Left cardiac atrium (tissue), 4 donors: ENCODE results near the gene PAMR1. TPM values are rescaled to one million over a fixed set of nuclear protein-coding genes. Genes with fewer than 3 reads are reported as not detected.
A peak's percentile ranks its signal among the peaks of the same experiment; 100 is the strongest.

ENCODE experiments used
- ATAC-seq, 2 donors: fragments of 200-7000 bp; cut with Tn5 transposase; one replicate each; pipeline ENCODE4 v1.9.1; 2020; ENCODE audit warnings: mild to moderate bottlenecking in 2 of 2, moderate library complexity in 2 of 2
- DNase-seq: peaks from one replicate; pipeline ENCODE4 v3.0.0-alpha.2; 2020
- intact Hi-C, 2 donors: fragments of 100-400 bp; cut with DNase I; formaldehyde crosslinking; loops; one replicate each; pipeline versions ENCODE4 v1.14.1 to v1.15.1; 2022 to 2023
- total RNA-seq, 2 donors: library from RNA; stranded (reverse); fragmentation: NEBNext Ultra II Directional; extraction: Animal tissue kit (Norgen Biotek cat#: 25700); gene quantifications; one replicate each; pipeline ENCODE4 v1.2.1, GENCODE V29; 2021
- donor health status: DM: no; HTN: yes; CAD: no.
- donor health status: DM: no; HTN: yes; CAD: no; lungs with severe emphysema.
- donor health status: DM: yes; HTN: yes; CAD: no.
- donor health status: Dilated cardiomyopathy.

PAMR1 gene
- total RNA-seq, 2 donors from 2014 or later = 17.6 to 23.4 TPM

- intact Hi-C loops = no loop called here
- ATAC-seq (peak in 1 of 2 donors; percentile 23), DNase-seq (no peak)
Measured at GRCh38 chr11:35511666-35512065, 13.8 kb downstream of the PAMR1 start.

- ATAC-seq = no peak
- intact Hi-C loops = no loop called here
- no peak for DNase-seq
Measured at GRCh38 chr11:35507688-35508087, 17.7 kb downstream of the PAMR1 start.

GRCh38 chr11:35501776-35502175 lies 23.6 kb downstream of the PAMR1 start:
- no peak for ATAC-seq
- intact Hi-C loops = no loop called here
- no peak for DNase-seq

GRCh38 chr11:35500744-35501143 lies 24.7 kb downstream of the PAMR1 start:
- intact Hi-C loops = no loop called here
- ATAC-seq = no peak
- DNase-seq = no peak

GRCh38 chr11:35496416-35496815 lies 29.0 kb downstream of the PAMR1 start:
- intact Hi-C loops = no loop called here
- DNase-seq (no peak), ATAC-seq (no peak)

- DNase-seq (no peak), ATAC-seq (no peak)
- intact Hi-C loops = no loop called here
Measured at GRCh38 chr11:35494957-35495490, 30.4 kb downstream of the PAMR1 start.

- peak in 1 of 2 donors; percentile 63 for ATAC-seq
- no peak for DNase-seq
Measured at GRCh38 chr11:35491231-35491871, 34.1 kb downstream of the PAMR1 start.

GRCh38 chr11:35488117-35488516 lies 37.3 kb downstream of the PAMR1 start:
- no peak for DNase-seq
- intact Hi-C loops = no loop called here
- peak in 1 of 2 donors; percentile 46 for ATAC-seq

More at GRCh38 chr11:35491231-35491871, 34.1 kb downstream of the PAMR1 start:
- intact Hi-C loops = no loop called here

- intact Hi-C loops = loop anchor here in 1 of 2 donors (2.0 kb wide), 1 partner anchor 779 kb away; no protein-coding TSS in a partner anchor
- ATAC-seq (peak; percentile 34 to 43), DNase-seq (no peak)
Measured at GRCh38 chr11:35487532-35488078, 37.8 kb downstream of the PAMR1 start.

- no peak for ATAC-seq
- intact Hi-C loops = loop anchor here in 1 of 2 donors (2.0 kb wide), 1 partner anchor 780 kb away; no protein-coding TSS in a partner anchor
- DNase-seq = no peak
Measured at GRCh38 chr11:35486934-35487333, 38.5 kb downstream of the PAMR1 start.

- DNase-seq = no peak
- no peak for ATAC-seq
- intact Hi-C loops = loop anchor here in 1 of 2 donors (2.0 kb wide), 1 partner anchor 780 kb away; no protein-coding TSS in a partner anchor
Measured at GRCh38 chr11:35486446-35486845, 39.0 kb downstream of the PAMR1 start.

GRCh38 chr11:35485656-35486322 lies 39.6 kb downstream of the PAMR1 start:
- intact Hi-C loops = loop anchor here in 1 of 2 donors (2.0 kb wide), 1 partner anchor 781 kb away; no protein-coding TSS in a partner anchor
- peak; percentile 85 to 92 for ATAC-seq
- peak; percentile 78 for DNase-seq

GRCh38 chr11:35484435-35484834 lies 41.0 kb downstream of the PAMR1 start:
- no peak for ATAC-seq
- intact Hi-C loops = no loop called here
- DNase-seq = no peak

GRCh38 chr11:35483131-35483820 lies 42.1 kb downstream of the PAMR1 start:
- DNase-seq (no peak), ATAC-seq (no peak)
- intact Hi-C loops = no loop called here

GRCh38 chr11:35479731-35480130 lies 45.7 kb downstream of the PAMR1 start:
- intact Hi-C loops = no loop called here
- ATAC-seq = no peak
- DNase-seq = no peak

GRCh38 chr11:35478471-35479091 lies 46.8 kb downstream of the PAMR1 start:
- DNase-seq (no peak), ATAC-seq (peak in 1 of 2 donors; percentile 27)
- intact Hi-C loops = no loop called here

- intact Hi-C loops = no loop called here
- ATAC-seq (no peak), DNase-seq (no peak)
Measured at GRCh38 chr11:35477901-35478300, 47.5 kb downstream of the PAMR1 start.

- DNase-seq (no peak), ATAC-seq (no peak)
- intact Hi-C loops = no loop called here
Measured at GRCh38 chr11:35474688-35475087, 50.7 kb downstream of the PAMR1 start.

GRCh38 chr11:35473795-35474374 lies 51.5 kb downstream of the PAMR1 start:
- intact Hi-C loops = no loop called here
- DNase-seq (no peak), ATAC-seq (no peak)
